H1 (cell line): ENCODE measurements around the gene PIP5K1C. TPM values are rescaled to one million over a fixed set of nuclear protein-coding genes. Genes with fewer than 3 reads are reported as not detected.

ENCODE experiments used
- CTCF ChIA-PET: fragments of 300-600 bp; sonication (Branson Sonifier 250); formaldehyde crosslinking; loops from one replicate; lab custom pipeline; 2021; ENCODE audit not compliant: partially characterized antibody; lab: Charles Lee
- POLR2A ChIA-PET: fragments of 300-600 bp; sonication (Branson Sonifier 250); formaldehyde crosslinking; loops from one replicate; lab custom pipeline; 2021; ENCODE audit warnings: inconsistent platforms; ENCODE audit not compliant: partially characterized antibody; lab: Charles Lee
- DNase-seq, 2 experiments: peaks; one replicate each; pipeline versions ENCODE4 v3.0.0 to v3.0.0-alpha.2; 2010 to 2022; ENCODE audit warnings: low spot score in 2 of 2, low read depth in 1 of 2, mixed read lengths in 1 of 2
- FAIRE-seq: peaks from 2 replicates; lab custom pipeline; 2011; peaks lifted over from hg19 to GRCh38; lab: Jason Lieb, UNC
- H2AFZ ChIP-seq: 2 replicates; pipeline ENCODE4 v1.8.1; 2012; ENCODE audit warnings: low read length, inconsistent platforms
- H2AK5ac ChIP-seq: 2 replicates; pipeline ENCODE4 v1.6.1; 2013; ENCODE audit warnings: low read depth, low read length
- H2BK120ac ChIP-seq: replicated peaks from 2 replicates; pipeline ENCODE3; 2013; ENCODE audit warnings: low read depth, low read length, inconsistent platforms
- H2BK12ac ChIP-seq: 2 replicates; pipeline ENCODE4 v1.6.1; 2013; ENCODE audit warnings: low read depth, low read length
- H2BK15ac ChIP-seq: 2 replicates; pipeline ENCODE4 v1.6.1; 2013; ENCODE audit warnings: low read length
- H2BK20ac ChIP-seq: 2 replicates; pipeline ENCODE4 v1.6.1; 2013; ENCODE audit warnings: low read length
- H2BK5ac ChIP-seq: 2 replicates; pipeline ENCODE4 v1.6.1; 2013; ENCODE audit warnings: low read depth, low read length
- H3K14ac ChIP-seq: 2 replicates; pipeline ENCODE4 v1.6.1; 2013; ENCODE audit warnings: inconsistent platforms; ENCODE audit not compliant: insufficient read length
- H3K18ac ChIP-seq: 2 replicates; pipeline ENCODE4 v1.6.1; 2013; ENCODE audit warnings: low read length; ENCODE audit errors: extremely low read depth
- H3K23ac ChIP-seq: 2 replicates; pipeline ENCODE4 v1.6.1; 2013; ENCODE audit warnings: inconsistent platforms; ENCODE audit not compliant: insufficient read length
- H3K23me2 ChIP-seq: 2 replicates; pipeline ENCODE4 v1.6.1; 2013; ENCODE audit warnings: low read depth, low read length
- H3K27ac ChIP-seq: 2 replicates; pipeline ENCODE4 v1.6.1; 2011; ENCODE audit warnings: low read depth, low read length, inconsistent platforms
- H3K27me3 ChIP-seq, 4 experiments: replicated peaks in 1 of 4; 1 replicate in 1 of 4; 2 replicates in 3 of 4; pipeline versions ENCODE4 v1.6.1 to v1.8.1; 2011 to 2013; ENCODE audit warnings: low read length in 3 of 4, mild to moderate bottlenecking in 3 of 4, inconsistent platforms in 2 of 4, mixed read lengths in 2 of 4, moderate library complexity in 1 of 4; ENCODE audit not compliant: control insufficient read depth in 3 of 4, insufficient read depth in 3 of 4; ENCODE audit errors: extremely low read depth in 1 of 4
- H3K36me3 ChIP-seq, 4 experiments: 2 replicates each; pipeline versions ENCODE4 v1.6.1 to v1.8.1; 2011 to 2013; ENCODE audit warnings: mild to moderate bottlenecking in 4 of 4, low read length in 3 of 4, moderate library complexity in 2 of 4, control low read depth in 1 of 4, inconsistent platforms in 1 of 4; ENCODE audit not compliant: insufficient read depth in 4 of 4, control insufficient read depth in 2 of 4
- H3K4ac ChIP-seq: replicated peaks from 2 replicates; pipeline ENCODE3; 2013; ENCODE audit warnings: low read length, low read depth, mixed read lengths, inconsistent platforms; ENCODE audit not compliant: insufficient read length
- H3K4me1 ChIP-seq, 4 experiments: replicated peaks in 1 of 4; 1 replicate in 1 of 4; 2 replicates in 3 of 4; pipeline versions ENCODE4 v1.6.1 to v1.8.1; 2011 to 2013; ENCODE audit warnings: low read length in 3 of 4, inconsistent platforms in 2 of 4, mixed read lengths in 1 of 4; ENCODE audit not compliant: insufficient read depth in 4 of 4, control insufficient read depth in 3 of 4
- H3K4me2 ChIP-seq, 2 experiments: 2 replicates each; pipeline versions ENCODE4 v1.6.1 to v1.8.1; 2011 to 2013; ENCODE audit warnings: low read depth in 2 of 2, low read length in 2 of 2, control low read depth in 1 of 2, inconsistent platforms in 1 of 2, mild to moderate bottlenecking in 1 of 2; ENCODE audit not compliant: insufficient read depth in 1 of 2
- H3K4me3 ChIP-seq, 4 experiments: fragments of 200-600, 300-600 bp in 1 of 4; sonication (generic), shearing (Covaris generic), sonication (Bioruptor Twin) in 1 of 4; 2 replicates each; pipeline versions ENCODE4 v1.5.1 to v1.8.1; 2011 to 2016; ENCODE audit warnings: low read length in 4 of 4, low read depth in 3 of 4, control low read depth in 2 of 4, inconsistent platforms in 2 of 4, mild to moderate bottlenecking in 2 of 4, mixed read lengths in 1 of 4, moderate library complexity in 1 of 4; ENCODE audit not compliant: insufficient read depth in 2 of 4; ENCODE audit errors: extremely low read depth in 1 of 4
- H3K56ac ChIP-seq: replicated peaks from 2 replicates; pipeline ENCODE3; 2013; ENCODE audit warnings: low read depth, mild to moderate bottlenecking, mixed read lengths, low read length, inconsistent platforms; ENCODE audit not compliant: insufficient read length
- H3K79me1 ChIP-seq: 2 replicates; pipeline ENCODE4 v1.6.1; 2013; ENCODE audit warnings: low read depth, low read length, control low read depth
- H3K79me2 ChIP-seq, 2 experiments: 2 replicates each; pipeline versions ENCODE4 v1.6.1 to v1.8.1; 2012 to 2013; ENCODE audit warnings: low read length in 2 of 2, mild to moderate bottlenecking in 2 of 2, inconsistent platforms in 1 of 2; ENCODE audit not compliant: insufficient read depth in 2 of 2, control insufficient read depth in 1 of 2
- H3K9ac ChIP-seq, 4 experiments: replicated peaks in 1 of 4; 1 replicate in 1 of 4; 2 replicates in 3 of 4; pipeline versions ENCODE4 v1.6.1 to v1.8.1; 2011 to 2013; ENCODE audit warnings: low read depth in 3 of 4, low read length in 3 of 4, control low read depth in 2 of 4, mild to moderate bottlenecking in 2 of 4, moderate library complexity in 2 of 4, inconsistent platforms in 1 of 4; ENCODE audit errors: extremely low read depth in 1 of 4
- H3K9me3 ChIP-seq, 2 experiments: 2 replicates each; pipeline versions ENCODE4 v1.6.1 to v1.8.1; 2012 to 2013; ENCODE audit warnings: mild to moderate bottlenecking in 2 of 2, moderate library complexity in 2 of 2, control low read depth in 1 of 2, inconsistent platforms in 1 of 2, low read depth in 1 of 2, low read length in 1 of 2, mixed read lengths in 1 of 2; ENCODE audit not compliant: insufficient read depth in 2 of 2
- H4K20me1 ChIP-seq, 2 experiments: replicated peaks in 1 of 2; 2 replicates each; pipeline versions ENCODE3 to v1.8.1; 2011 to 2013; ENCODE audit warnings: inconsistent platforms in 2 of 2, low read length in 2 of 2, mild to moderate bottlenecking in 1 of 2; ENCODE audit not compliant: insufficient read depth in 2 of 2, control insufficient read depth in 1 of 2
- H4K5ac ChIP-seq: 2 replicates; pipeline ENCODE4 v1.6.1; 2013; ENCODE audit warnings: low read length, low read depth, mixed read lengths, inconsistent platforms; ENCODE audit not compliant: insufficient read length
- H4K8ac ChIP-seq: 2 replicates; pipeline ENCODE4 v1.8.0; 2013; ENCODE audit warnings: mild to moderate bottlenecking, moderate library complexity, low read length, inconsistent platforms; ENCODE audit not compliant: insufficient read depth; ENCODE audit errors: extremely low read depth
- H4K91ac ChIP-seq: replicated peaks from 2 replicates; pipeline ENCODE3; 2013; ENCODE audit warnings: low read length, mixed read lengths, inconsistent platforms; ENCODE audit not compliant: insufficient read length
- CTCF ChIP-seq, 3 experiments: IDR thresholded peaks; 1 replicate in 2 of 3; 2 replicates in 1 of 3; pipeline versions ENCODE4 v1.5.1 to v1.6.1; 2011; ENCODE audit warnings: low read length in 3 of 3, mild to moderate bottlenecking in 3 of 3, inconsistent platforms in 2 of 3, low read depth in 1 of 3, moderate library complexity in 1 of 3; ENCODE audit not compliant: insufficient read depth in 1 of 3; ENCODE audit errors: control extremely low read depth in 1 of 3
- PHF8 ChIP-seq: fragments of 200-600 bp; sonication (generic); conservative IDR thresholded peaks from 2 replicates; pipeline ENCODE4 v1.7.1; 2012; ENCODE audit warnings: low read depth, mild to moderate bottlenecking, inconsistent platforms, low read length, moderate library complexity
- WGBS, 2 experiments: shearing (Covaris generic) in 1 of 2; methylation state at CpG; one replicate each; pipeline versions ENCODE4 v1.1.6 to v1.1.7; 2013 to 2015; ENCODE audit warnings: low lambda C conversion rate in 2 of 2, mixed read lengths in 2 of 2, inconsistent platforms in 1 of 2, low coverage in 1 of 2, missing lambda C conversion rate in 1 of 2; ENCODE audit not compliant: insufficient replicate concordance in 2 of 2, insufficient coverage in 1 of 2, insufficient read length in 1 of 2; ENCODE audit errors: extremely low coverage in 1 of 2, missing lambda C conversion rate in 1 of 2; 5-methylcytosine and 5-hydroxymethylcytosine counted together
- polyA plus RNA-seq, 7 experiments: library from polyadenylated mRNA; depleted of rRNA in 3 of 7; stranded (reverse) in 5 of 7; unstranded in 2 of 7; fragments of >200 nt in 5 of 7; fragments of 200-250 nt in 2 of 7; gene quantifications; 1 replicate in 5 of 7; 2 replicates in 1 of 7; 4 replicates in 1 of 7; pipeline versions ENCODE4 v1.2.1 to v1.2.3, GENCODE V29; 2011 to 2013; ENCODE audit warnings: missing spikeins in 2 of 7, mixed read lengths in 2 of 7
- total RNA-seq: library from RNA; stranded (reverse); fragmentation: NEBNext Ultra II Directional; extraction: Animal tissue kit (Norgen Biotek cat#: 25700); gene quantifications from 2 replicates; pipeline ENCODE4 v1.2.1, GENCODE V29; 2021

Gene PIP5K1C
- total and polyA plus RNA-seq, 2 of the 8 experiments (the other 6 are each of a cell fraction or from before 2014, with no cell fraction given), result 10.6 to 32.9 TPM

GRCh38 chr19:3648037-3648905 is 52.0 kb downstream of the PIP5K1C start:
- Histone ChIP-seq H2AFZ (no peak overlapping the region), H3K36me3 (peaks cover 2 to 16% (median 7%) of the 10 kb centered on the region in 4 experiments; a peak in 5 of 8 replicates), H3K56ac (no peak overlapping the region), H3K27me3 (no peaks in the 10 kb centered on the region), H4K91ac (no peak overlapping the region), H3K79me2 (no peaks in the 10 kb centered on the region), H3K9ac (no peak overlapping the region), H3K79me1 (no peaks in the 10 kb centered on the region), H3K23ac (no peak overlapping the region), H2BK5ac (no peak overlapping the region), H4K5ac (no peak overlapping the region), H2AK5ac (no peak overlapping the region), H3K4me2 (no peak overlapping the region), H3K23me2 (no peaks in the 10 kb centered on the region), H2BK20ac (no peak overlapping the region), H3K9me3 (no peaks in the 10 kb centered on the region), H2BK120ac (no peak overlapping the region), H3K4me1 (no peaks in the 10 kb centered on the region), H4K8ac (no peak overlapping the region), H3K4ac (no peak overlapping the region), H3K14ac (no peak overlapping the region), H3K27ac (no peak overlapping the region), H2BK12ac (no peak overlapping the region), H2BK15ac (no peak overlapping the region), H3K4me3 (no peak overlapping the region), H3K18ac (no peak overlapping the region), H4K20me1 (peaks cover 3 to 8% of the 10 kb centered on the region in 2 experiments)
- POLR2A ChIA-PET, result interaction anchor here (0.7 to 1.0 kb wide), 3 partner anchors 12 to 114 kb away, joined by 3 to 4 read pairs (median 3); no protein-coding TSS in a partner anchor
- FAIRE-seq (no peak), DNase-seq (no peak)
- no peak for TF ChIP-seq PHF8
- TF ChIP-seq CTCF (IDR thresholded peaks at IDR 0.05; ENCODE audit: control extremely low read depth in 1 of 3, insufficient read depth in 1 of 3, low read depth in 1 of 3, low read length in 3 of 3), result no peak
- WGBS, 2 experiments, result 92% methylated on average over 25 of the region's 33 CpGs; no CpG with 5 or more reads in 1 of the 2 experiments
- CTCF ChIA-PET, result interaction anchor here (0.6 to 1.6 kb wide), 5 partner anchors 8 to 1376 kb away, joined by 3 to 5 read pairs (median 3); partner anchors contain the start of gene GIPC3
